Measurements from ENCODE around the gene HIPK2. TPM values are rescaled to one million over a fixed set of nuclear protein-coding genes. Genes with fewer than 3 reads are reported as not detected.

HIPK2 gene
- total RNA-seq, 4 donors from 2014 or later: 17.9 to 35.9 (median 22.4) TPM

DNA sequence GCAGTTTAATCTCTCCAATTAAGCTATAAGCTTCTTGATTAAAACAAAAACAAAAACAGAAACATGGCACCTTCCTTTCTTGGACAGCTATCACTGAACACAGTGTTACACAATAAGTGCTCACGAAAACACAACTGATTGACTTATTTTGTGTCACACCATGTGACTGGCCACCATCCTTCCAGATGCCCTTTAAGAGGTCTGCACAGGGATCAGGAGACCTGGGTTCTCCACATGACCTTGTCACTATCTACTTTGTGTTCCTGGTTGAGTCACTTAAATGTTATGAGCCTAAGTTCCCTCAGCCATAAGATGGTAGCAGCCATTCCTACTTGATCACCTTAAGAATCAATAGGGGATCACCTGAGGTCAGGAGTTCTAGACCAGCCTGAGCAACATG, 120.1 kb downstream of the HIPK2 start:
- Histone ChIP-seq H3K27me3 (no peaks in the 10 kb centered on the region), H3K4me1 (peaks cover 0 to 47% (median 5%) of the 10 kb centered on the region in 3 donors), H3K4me3 (no peak overlapping the region), H3K36me3 (no peaks in the 10 kb centered on the region), H3K27ac (no peak overlapping the region), H3K9me3 (no peaks in the 10 kb centered on the region)
- 89 to 100% methylated on average over 1 of the region's 1 CpG for WGBS, 2 donors (ENCODE audit: low coverage in 1 of 2)
- ATAC-seq: no peak
- TF ChIP-seq POLR2A (IDR thresholded peaks at IDR 0.05): no peak
- TF ChIP-seq, protein P1, sequence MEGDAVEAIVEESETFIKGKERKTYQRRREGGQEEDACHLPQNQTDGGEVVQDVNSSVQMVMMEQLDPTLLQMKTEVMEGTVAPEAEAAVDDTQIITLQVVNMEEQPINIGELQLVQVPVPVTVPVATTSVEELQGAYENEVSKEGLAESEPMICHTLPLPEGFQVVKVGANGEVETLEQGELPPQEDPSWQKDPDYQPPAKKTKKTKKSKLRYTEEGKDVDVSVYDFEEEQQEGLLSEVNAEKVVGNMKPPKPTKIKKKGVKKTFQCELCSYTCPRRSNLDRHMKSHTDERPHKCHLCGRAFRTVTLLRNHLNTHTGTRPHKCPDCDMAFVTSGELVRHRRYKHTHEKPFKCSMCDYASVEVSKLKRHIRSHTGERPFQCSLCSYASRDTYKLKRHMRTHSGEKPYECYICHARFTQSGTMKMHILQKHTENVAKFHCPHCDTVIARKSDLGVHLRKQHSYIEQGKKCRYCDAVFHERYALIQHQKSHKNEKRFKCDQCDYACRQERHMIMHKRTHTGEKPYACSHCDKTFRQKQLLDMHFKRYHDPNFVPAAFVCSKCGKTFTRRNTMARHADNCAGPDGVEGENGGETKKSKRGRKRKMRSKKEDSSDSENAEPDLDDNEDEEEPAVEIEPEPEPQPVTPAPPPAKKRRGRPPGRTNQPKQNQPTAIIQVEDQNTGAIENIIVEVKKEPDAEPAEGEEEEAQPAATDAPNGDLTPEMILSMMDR (IDR thresholded peaks at IDR 0.05): no peak
- no peak for TF ChIP-seq POLR2AphosphoS5 (IDR thresholded peaks at IDR 0.05)
- TF ChIP-seq EP300 (IDR thresholded peaks at IDR 0.05): no peak

DNA sequence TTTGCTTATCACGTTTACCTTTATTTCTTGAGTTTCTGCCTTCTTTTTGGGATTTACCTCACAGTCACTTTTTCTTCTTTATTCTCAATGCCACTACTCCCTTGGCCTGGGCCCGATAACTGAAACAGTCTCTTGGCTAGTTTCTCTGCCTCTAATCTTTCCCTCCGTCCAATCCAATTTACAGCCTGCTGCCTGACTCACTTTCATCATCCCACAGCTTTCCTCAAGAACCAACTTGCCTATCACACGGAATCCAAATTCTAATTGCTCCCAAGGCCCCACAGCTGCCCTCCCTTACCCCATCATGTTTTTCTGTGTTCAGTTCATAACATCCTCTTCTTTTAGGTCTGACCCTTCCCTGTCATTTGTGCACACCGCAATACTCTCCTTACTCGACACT, 121.4 kb downstream of the HIPK2 start:
- peaks cover 0 to 42% (median 0%) of the 10 kb centered on the region in 3 donors for H3K4me1 ChIP-seq
- 77 to 90% methylated on average over 6 of the region's 6 CpGs for WGBS, 2 donors (ENCODE audit: low coverage in 1 of 2)

DNA sequence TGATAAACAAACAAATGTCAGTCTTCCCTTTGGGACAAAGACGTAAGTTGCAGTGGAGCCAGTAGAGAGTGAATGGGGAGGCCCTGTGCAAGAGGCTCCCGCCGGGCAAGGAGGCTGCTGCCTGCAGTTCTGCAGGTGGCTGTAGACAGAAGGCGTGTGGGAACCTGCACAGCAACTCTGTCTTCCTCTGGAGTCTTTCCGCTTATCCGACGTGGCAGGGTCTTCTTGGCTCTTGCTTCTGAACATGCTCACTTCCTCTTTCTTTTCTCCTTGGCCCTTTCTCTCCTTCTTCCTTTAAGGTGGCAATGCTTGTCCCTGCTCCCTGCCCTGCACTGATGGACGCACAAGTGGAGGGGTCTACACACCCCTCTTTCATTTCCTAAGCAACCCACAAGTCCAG, 122.5 kb downstream of the HIPK2 start:
- no peak overlapping the region for H3K4me3 ChIP-seq
- ATAC-seq: no peak
- H3K4me1 ChIP-seq: peaks cover 0 to 39% (median 0%) of the 10 kb centered on the region in 3 donors
- H3K9me3 ChIP-seq: no peaks in the 10 kb centered on the region
- 69 to 82% methylated on average over 4 to 6 of the region's 8 CpGs for WGBS, 2 donors (ENCODE audit: low coverage in 1 of 2)
- TF ChIP-seq POLR2AphosphoS5 (IDR thresholded peaks at IDR 0.05): no peak
- TF ChIP-seq, protein P1 (IDR thresholded peaks at IDR 0.05): no peak
- no peak for TF ChIP-seq EP300 (IDR thresholded peaks at IDR 0.05)
- TF ChIP-seq POLR2A (IDR thresholded peaks at IDR 0.05): no peak
- no peaks in the 10 kb centered on the region for H3K27me3 ChIP-seq
- no peak overlapping the region for H3K27ac ChIP-seq
- no peaks in the 10 kb centered on the region for H3K36me3 ChIP-seq

More for the DNA sequence above, 121.4 kb downstream of the HIPK2 start:
- no peak for ATAC-seq
- no peak for TF ChIP-seq POLR2AphosphoS5 (IDR thresholded peaks at IDR 0.05)
- TF ChIP-seq EP300 (IDR thresholded peaks at IDR 0.05): no peak
- no peak for TF ChIP-seq POLR2A (IDR thresholded peaks at IDR 0.05)
- TF ChIP-seq, protein P1 (IDR thresholded peaks at IDR 0.05): no peak
- no peaks in the 10 kb centered on the region for H3K27me3 ChIP-seq
- no peaks in the 10 kb centered on the region for H3K36me3 ChIP-seq
- no peaks in the 10 kb centered on the region for H3K9me3 ChIP-seq
- H3K4me3 ChIP-seq: no peak overlapping the region
- H3K27ac ChIP-seq: no peak overlapping the region

DNA sequence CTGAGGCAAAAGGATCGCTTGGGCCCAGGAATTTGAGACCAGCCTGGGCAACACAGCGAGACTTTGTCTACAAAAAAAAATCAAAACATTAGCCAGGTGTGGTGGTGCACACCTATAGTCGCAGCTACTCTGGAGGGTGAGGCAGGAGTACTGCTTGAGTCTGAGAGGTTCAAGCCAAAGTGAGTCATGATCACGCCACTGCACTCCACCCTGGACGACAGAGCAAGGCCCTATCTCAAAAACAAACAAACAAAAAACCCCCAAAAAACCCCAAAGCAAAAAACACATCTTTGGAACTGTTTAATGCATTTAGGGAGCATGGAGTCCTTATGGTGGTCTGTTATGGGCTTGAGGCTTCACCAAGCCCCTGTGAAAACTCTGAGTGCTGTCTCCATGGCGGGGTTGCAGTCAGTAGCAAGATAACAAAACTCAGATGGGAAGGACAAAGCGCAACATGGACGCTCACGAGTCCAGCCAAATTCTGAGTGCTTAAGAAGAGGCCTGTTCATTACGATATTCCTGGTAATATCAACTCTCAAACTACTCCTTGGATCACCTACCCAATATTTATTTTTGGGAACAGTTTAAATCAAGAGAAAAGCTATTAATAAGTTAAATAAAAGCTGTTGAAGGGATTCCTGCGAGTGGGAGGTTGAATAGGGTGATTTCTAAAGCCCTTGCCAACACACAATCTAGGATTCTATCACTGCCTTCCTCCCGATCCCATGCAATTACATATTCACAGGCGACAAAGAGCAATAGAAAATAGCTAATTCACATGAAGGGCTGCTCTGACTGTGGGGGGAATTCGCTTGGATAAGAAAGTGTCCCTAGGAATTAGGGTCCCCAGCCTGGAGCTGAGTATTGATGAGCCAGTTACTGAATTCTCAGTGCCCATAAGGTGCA, 123.3 kb downstream of the HIPK2 start:
- Histone ChIP-seq H3K4me1 (peaks cover 0 to 39% (median 0%) of the 10 kb centered on the region in 3 donors), H3K9me3 (no peaks in the 10 kb centered on the region), H3K27me3 (no peaks in the 10 kb centered on the region), H3K36me3 (no peaks in the 10 kb centered on the region), H3K4me3 (no peak overlapping the region), H3K27ac (peak overlapping the region in 1 of 4 donors; percentile 12)
- ATAC-seq: no peak
- 65 to 70% methylated on average over 11 to 14 of the region's 14 CpGs for WGBS, 2 donors (ENCODE audit: low coverage in 1 of 2)
- TF ChIP-seq EP300 (IDR thresholded peaks at IDR 0.05) (no peak), POLR2A (IDR thresholded peaks at IDR 0.05) (no peak), POLR2AphosphoS5 (IDR thresholded peaks at IDR 0.05) (no peak)
- TF ChIP-seq, protein P1 (IDR thresholded peaks at IDR 0.05): no peak

DNA sequence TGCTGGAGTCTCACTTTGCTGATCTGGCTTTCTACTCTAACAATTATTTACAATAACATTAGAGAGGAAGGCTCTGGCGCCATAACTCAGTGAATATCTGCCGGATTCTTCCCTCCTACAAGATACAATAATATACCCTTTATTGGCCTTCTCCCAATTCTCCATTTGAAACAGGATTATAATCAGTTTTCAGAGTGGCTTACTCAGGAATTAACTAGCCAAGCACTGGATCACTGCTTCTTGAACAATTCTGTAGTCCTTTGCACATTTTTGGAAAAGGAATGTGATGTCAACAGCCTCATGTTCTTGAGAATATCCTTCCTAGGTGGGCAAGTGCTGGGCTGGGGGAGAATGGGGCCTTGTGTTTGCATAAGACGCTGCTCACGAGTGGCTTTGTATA, 125.9 kb downstream of the HIPK2 start:
- 50 to 70% methylated on average over 3 to 4 of the region's 4 CpGs for WGBS, 2 donors (ENCODE audit: low coverage in 1 of 2)
- H3K9me3 ChIP-seq: no peaks in the 10 kb centered on the region
- TF ChIP-seq, protein P1 (IDR thresholded peaks at IDR 0.05): no peak
- H3K27me3 ChIP-seq: no peaks in the 10 kb centered on the region
- no peaks in the 10 kb centered on the region for H3K36me3 ChIP-seq
- peaks cover 0 to 37% (median 0%) of the 10 kb centered on the region in 3 donors for H3K4me1 ChIP-seq
- H3K4me3 ChIP-seq: no peak overlapping the region
- H3K27ac ChIP-seq: peak overlapping the region in 2 of 4 donors; percentile 23 to 29
- no peak for ATAC-seq
